ENCODE results near the gene ZNF581.

GRCh38 chr19:55667958-55668357 lies 24.5 kb downstream of the ZNF581 start:
- TF ChIP-seq, protein P1, sequence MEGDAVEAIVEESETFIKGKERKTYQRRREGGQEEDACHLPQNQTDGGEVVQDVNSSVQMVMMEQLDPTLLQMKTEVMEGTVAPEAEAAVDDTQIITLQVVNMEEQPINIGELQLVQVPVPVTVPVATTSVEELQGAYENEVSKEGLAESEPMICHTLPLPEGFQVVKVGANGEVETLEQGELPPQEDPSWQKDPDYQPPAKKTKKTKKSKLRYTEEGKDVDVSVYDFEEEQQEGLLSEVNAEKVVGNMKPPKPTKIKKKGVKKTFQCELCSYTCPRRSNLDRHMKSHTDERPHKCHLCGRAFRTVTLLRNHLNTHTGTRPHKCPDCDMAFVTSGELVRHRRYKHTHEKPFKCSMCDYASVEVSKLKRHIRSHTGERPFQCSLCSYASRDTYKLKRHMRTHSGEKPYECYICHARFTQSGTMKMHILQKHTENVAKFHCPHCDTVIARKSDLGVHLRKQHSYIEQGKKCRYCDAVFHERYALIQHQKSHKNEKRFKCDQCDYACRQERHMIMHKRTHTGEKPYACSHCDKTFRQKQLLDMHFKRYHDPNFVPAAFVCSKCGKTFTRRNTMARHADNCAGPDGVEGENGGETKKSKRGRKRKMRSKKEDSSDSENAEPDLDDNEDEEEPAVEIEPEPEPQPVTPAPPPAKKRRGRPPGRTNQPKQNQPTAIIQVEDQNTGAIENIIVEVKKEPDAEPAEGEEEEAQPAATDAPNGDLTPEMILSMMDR (IDR thresholded peaks at IDR 0.05), result no peak
- TF ChIP-seq POLR2A (IDR thresholded peaks at IDR 0.05), result no peak

Data from heart left ventricle (tissue), 13 donors.